Fibroblast of skin of back (primary cell): ENCODE measurements around the gene ZNF629.

Source experiments
- DNase-seq: peaks from one replicate; pipeline ENCODE4 v3.0.0-alpha.2; 2013

Gene ZNF629

DNA sequence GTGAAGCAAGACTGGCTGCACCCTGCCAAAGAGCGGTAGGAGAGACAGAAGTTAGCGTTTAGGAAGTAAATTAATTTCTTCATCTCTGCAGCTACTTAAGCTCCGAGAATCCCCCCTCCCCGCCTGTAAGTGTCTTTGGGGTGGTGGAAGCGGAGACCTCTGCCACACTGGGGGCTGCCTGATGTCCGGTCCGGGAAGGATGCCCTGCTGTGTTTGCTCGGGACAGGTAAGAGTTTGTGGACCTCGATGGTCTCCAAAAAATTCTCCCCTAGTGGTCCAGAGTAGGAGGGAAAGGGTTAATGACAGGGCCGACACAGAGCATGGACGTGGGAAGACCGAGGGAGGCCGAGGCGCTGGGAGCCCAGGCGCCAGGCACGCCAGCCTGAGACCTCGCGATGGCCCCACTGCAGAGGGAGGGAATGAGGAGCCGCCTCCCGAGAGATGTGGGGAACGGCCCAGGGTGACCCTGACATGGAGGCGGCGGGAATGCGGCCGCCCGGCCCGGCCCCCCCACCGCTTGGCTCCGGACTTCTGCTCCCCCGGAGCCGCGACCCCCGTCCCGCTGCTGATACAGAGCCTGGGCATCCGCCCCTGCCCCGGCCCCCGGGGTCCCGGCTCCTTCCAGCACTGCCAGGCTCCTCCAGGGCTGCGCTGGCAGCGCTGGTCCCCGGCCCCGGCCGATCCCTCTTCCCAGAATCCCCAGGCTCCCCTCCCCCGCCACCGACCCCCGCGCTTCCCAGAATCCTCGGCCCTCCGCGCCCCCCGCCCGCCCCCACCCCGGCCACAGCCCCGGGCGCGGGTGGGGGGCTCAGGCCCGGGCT is 680 bp downstream of the ZNF629 start:
- DNase-seq = peak; percentile 72

DNA sequence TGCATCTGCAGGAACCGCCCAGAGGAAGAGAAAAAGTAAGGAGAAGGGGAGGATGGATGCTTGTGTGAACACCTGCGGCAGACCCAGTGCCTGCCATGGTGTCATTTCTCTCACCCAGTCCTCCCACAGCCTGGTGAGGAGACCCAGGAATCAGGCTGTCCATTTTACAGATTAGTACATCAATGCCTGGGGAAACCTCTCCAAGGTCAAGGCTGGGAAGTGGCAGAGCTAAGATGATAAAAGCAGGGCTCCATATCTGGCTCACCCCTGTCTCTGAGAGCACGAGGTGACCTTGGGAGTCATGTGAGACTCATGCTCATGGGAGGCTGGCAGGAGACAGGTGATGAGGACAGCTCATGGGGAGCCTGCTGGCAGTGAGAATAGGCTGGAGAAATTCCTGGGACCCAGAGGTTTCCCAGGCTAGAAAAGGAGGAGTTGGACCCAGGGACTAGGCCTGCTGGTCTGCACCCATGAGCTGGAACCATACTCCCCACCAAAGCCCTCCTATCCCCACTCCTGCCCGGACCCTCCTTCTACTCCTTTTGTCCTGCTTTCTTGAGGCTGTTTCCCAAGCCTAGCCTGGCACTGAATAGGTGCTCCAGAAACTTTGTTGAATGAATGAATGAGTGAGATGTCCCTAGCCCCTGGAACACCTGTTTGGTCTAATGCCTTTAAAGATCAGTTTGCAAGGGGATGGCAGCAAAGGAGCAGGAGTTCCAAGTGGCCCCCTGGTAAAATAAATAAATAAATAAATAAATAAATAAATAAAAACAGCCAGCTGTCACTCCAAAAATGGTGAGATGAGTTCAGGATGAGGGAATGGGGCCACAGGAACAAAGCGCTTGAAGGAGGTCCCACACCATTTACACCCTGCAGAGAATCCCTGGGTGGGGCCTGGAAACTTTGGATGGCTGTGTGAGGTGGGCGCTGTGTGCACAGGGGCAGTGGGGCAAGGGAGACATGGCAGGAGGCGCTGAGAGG is 1.6 kb downstream of the ZNF629 start:
- DNase-seq = no peak

DNA sequence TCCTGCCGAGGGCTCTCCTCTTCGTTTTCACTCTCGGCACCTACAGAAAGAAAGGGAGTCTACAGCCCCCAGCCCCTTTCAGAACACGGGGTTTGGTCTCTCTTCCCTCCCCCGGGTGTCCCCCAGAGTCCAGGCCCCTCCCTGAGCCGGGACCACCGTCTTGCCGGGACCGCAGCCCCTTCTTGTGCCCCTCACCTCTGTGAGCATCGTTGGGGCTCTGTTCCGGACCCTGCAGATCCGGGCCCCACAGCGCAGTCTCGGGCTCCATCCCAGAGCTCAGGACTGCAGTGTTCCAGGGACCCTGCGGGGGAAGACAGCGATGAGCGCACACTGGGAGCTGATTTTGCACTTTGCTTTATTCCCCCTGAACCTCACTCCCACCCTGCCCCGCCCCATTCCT is 2.8 kb downstream of the ZNF629 start:
- no peak for DNase-seq

DNA sequence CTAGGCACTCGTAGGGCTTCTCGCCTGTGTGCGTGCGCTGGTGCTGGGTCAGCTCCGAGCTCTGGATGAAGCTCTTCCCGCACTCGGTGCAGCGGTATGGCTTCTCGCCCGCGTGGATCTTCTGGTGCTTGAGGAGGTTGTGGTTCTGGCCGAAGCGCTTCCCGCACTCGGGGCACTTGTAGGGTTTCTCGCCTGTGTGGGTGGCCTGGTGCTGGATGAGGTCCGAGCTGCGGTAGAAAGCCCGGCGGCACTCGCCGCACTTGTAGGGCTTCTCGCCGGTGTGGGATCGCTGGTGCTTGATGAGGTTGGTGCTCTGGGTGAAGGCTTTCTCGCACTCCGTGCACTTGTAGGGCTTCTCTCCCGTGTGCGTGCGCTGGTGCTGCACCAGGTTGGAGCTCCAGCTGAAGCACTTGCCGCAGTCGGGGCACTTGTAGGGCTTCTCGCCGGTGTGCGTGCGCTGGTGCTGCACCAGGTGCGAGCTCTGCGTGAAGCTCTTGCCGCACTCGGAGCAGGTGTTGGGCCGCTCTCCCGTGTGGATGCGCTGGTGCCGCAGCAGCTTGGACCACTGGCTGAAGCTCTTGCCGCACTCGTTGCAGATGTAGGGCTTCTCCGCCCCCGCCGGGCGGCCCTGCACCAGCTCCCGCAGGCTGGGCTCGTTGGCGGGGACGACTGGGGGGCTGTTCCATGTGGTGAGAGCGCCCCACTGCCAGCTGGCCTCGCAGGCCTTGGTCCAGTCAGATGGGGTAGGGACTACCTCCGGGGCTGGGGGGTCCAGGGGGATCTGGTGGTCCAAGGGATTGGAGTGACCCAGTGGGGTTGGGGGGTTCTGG is 3.5 kb downstream of the ZNF629 start:
- DNase-seq = no peak

GRCh38 chr16:30782486-30783279 is 4.3 kb downstream of the ZNF629 start:
- no peak for DNase-seq

DNA sequence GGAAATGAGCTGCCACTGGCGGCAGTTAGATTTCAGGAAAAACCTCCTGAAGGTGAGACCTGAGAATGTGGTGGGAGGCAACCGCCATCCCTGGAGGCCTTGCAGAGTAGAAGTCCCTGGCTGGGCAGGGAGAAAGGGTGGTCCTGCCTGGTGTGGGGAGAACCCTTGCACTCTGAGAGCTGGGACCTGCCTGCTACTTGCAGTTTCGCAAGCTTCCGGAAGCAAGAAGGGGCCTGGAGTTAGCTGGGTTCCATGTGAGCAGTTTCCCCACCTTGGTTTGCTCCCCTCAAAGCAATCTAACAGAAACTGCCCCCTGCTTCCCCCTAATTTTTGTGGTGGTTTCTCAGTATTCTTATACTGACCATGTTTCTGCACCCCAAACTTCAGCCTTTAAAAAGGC is 6.5 kb downstream of the ZNF629 start:
- no peak for DNase-seq

GRCh38 chr16:30780021-30780420 is 7.0 kb downstream of the ZNF629 start:
- no peak for DNase-seq

DNA sequence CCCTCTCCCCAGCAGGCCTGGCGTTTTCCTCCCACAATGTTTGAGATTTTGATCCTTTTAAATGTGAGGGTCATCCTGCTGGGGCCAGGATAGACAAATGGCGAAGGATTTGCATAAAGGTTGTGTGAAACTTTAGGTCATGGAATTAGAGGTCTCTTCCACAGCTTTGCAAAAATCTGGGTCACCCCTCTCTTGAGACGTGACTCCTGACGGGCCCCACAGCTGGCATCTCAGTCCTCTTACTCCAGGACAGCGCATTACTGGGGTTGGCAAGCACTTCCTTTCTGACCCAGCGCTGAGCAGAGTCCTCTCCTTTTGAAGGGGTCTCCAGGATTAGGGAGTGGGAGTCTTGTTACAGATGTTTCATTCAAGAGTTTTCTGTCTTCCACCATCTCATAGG is 7.4 kb downstream of the ZNF629 start:
- DNase-seq = no peak

- DNase-seq = no peak
These were observed 8.3 kb downstream of the ZNF629 start for GRCh38 chr16:30778549-30779244.

GRCh38 chr16:30777591-30778297 is 9.3 kb downstream of the ZNF629 start:
- no peak for DNase-seq

GRCh38 chr16:30775392-30776188 is 11.4 kb downstream of the ZNF629 start:
- peak; percentile 84 for DNase-seq

DNA sequence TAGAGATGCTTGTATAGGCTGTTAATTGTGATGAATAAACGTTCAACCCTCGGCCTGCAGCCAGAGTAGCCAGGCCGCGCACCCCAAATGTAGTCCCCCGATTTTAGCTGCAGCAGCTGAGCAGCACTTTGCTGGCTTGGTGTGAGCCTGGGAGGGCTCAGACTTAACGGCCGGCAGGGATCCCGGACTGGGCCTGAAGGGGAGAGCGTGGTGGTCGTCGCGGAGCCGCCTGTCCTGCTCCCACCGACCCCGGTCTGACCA is 11.9 kb downstream of the ZNF629 start:
- DNase-seq = no peak

- no peak for DNase-seq
These were observed 12.5 kb downstream of the ZNF629 start for GRCh38 chr16:30774367-30775130.

- DNase-seq = no peak
These were observed 13.2 kb downstream of the ZNF629 start for GRCh38 chr16:30773826-30774225.

GRCh38 chr16:30771726-30772125 is 15.3 kb downstream of the ZNF629 start:
- DNase-seq = no peak

DNA sequence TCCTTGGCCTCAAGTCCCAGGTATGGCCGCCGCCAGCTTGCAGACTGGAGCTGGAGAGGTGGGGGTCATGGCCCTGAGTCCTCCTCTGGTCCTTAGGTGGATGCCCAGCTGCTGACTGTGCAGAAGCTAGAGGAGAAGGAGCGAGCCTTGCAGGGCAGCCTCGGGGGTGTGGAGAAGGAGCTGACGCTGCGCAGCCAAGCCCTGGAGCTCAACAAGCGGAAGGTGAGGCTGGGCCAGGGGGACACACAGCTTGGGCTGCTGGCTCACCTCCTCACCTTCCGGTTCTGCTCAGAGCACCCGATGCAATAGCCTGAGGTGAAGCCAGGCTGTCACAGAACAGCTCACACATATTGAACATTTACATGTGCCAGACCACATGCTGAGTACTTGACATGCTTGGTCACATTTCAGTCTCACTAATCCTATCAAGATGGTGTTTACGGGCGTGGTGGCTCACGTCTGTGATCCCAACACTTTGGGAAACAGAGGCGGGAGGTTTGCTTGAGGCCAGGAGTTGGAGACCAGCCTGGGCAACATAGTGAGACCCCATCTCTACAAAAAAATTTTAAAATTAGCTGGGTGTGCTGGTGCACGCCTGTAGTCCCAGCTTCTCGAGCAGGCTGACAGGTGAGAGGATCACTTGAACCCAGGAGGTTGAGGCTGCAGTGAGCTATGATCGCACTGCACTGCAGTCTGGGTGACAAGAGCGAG is 17.5 kb downstream of the ZNF629 start:
- DNase-seq = no peak

DNA sequence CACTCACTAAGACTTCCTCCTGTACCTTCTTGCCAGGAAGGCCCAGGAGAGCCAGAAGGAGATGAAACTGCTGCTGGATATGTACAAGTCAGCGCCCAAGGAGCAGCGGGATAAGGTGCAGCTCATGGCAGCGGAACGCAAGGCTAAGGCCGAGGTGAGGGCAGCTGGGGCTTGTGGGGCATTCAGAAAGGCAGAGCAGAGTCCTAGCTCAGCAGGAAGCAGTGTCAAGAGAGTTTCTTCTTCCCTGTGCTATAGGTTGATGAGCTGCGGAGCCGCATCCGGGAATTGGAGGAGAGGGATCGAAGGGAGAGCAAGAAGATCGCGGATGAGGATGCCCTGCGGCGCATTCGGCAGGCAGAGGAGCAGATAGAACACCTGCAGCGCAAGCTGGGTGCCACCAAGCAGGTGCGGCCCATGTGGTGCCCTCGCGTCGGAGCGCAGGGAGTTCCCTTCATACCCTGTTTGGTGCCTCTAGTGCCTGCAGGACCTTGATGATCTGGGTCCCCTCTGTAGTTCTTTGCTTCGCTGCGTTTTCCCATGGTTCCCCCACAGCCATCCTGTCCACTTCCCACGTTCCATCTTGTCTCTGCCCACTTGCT is 18.3 kb downstream of the ZNF629 start:
- DNase-seq = no peak
